ENCODE results near the gene HCN3. TPM values are rescaled to one million over a fixed set of nuclear protein-coding genes. Genes with fewer than 3 reads are reported as not detected.

HCN3 gene
- total RNA-seq, 1 experiment from 2014 or later: 5.4 TPM

DNA sequence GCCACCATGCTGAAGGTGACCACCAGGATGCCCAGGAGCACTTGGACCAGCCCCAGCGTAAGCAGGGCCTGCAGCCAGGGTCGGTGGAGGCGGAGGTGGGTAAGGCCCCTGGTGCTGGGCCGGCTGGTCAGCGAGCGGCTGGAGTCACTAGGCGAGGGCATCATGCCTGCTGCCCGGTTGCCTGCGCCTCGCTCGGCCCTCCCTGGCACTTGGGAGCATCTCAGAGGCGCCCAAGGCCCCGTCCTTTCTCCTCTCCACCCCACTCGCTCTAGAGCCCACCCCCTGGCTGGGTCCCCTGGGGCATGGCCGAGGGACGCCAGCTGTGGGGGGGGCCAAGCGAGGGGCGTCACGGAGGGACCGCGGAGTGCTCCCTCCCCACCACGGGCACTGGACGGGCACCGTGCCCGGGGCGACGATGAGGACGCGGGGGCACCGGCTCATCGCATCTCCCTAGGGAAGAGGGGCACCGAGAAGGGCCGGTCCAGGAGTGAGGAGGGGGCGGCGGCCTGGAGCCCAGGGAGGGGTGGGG lies 22.5 kb upstream of the HCN3 start:
- H3K4ac ChIP-seq (ENCODE audit: low read depth, low read length): no peak overlapping the region
- no peak overlapping the region for H4K91ac ChIP-seq (ENCODE audit: insufficient read length, low read depth, low read length)
- H3K23ac ChIP-seq (ENCODE audit: insufficient read length, low read depth, low read length): no peak overlapping the region
- no peak overlapping the region for H4K8ac ChIP-seq (replicated peaks; ENCODE audit: insufficient read length, low read depth, low read length)
- no peak overlapping the region for H4K5ac ChIP-seq (ENCODE audit: insufficient read length, low read depth, low read length)
- no peak overlapping the region for H2BK12ac ChIP-seq (ENCODE audit: insufficient read length, low read depth, low read length)
- no peak for TF ChIP-seq CTCF (conservative IDR thresholded peaks at IDR 0.05)
- no peak overlapping the region for H2BK120ac ChIP-seq (ENCODE audit: low read depth, low read length, poor library complexity, severe bottlenecking)
- H3K9ac ChIP-seq (ENCODE audit: extremely low read depth, insufficient read length, low read length): no peak overlapping the region
- Mint-ChIP-seq H3K4me3 (peak overlapping the region; percentile 73 to 88), H3K36me3 (ENCODE audit: insufficient read depth in 1 of 3, low read depth in 3 of 3) (peaks cover 8 to 31% (median 26%) of the 10 kb centered on the region in 3 experiments; a peak in 6 of 7 replicates), H3K27me3 (ENCODE audit: low read depth) (no peaks in the 10 kb centered on the region; the same call in 1 of the 2 replicates), H3K27ac (peak overlapping the region in 1 of 3 experiments; percentile 68; a peak in 3 of 7 replicates), H3K4me1 (peaks cover 30 to 32% of the 10 kb centered on the region in 2 experiments), H3K9me3 (no peaks in the 10 kb centered on the region)
- H3K56ac ChIP-seq (ENCODE audit: insufficient read length, low read depth, low read length): no peak overlapping the region
- no peaks in the 10 kb centered on the region for H3K79me2 ChIP-seq (ENCODE audit: insufficient read depth, low read length)
- H3K18ac ChIP-seq (ENCODE audit: insufficient read length, low read depth, low read length): no peak overlapping the region
- H2BK5ac ChIP-seq (ENCODE audit: insufficient read length, low read length): no peak overlapping the region
- H3K27me3 ChIP-seq (ENCODE audit: insufficient read depth, low read length): no peaks in the 10 kb centered on the region
- no peaks in the 10 kb centered on the region for H3K79me1 ChIP-seq (ENCODE audit: insufficient read depth, low read depth, low read length, poor library complexity, severe bottlenecking)
- H4K20me1 ChIP-seq (ENCODE audit: control insufficient read depth, insufficient read depth, insufficient read length): no peaks in the 10 kb centered on the region
- no peak overlapping the region for H3K14ac ChIP-seq (ENCODE audit: insufficient read depth, low read length)
- H3K23me2 ChIP-seq (ENCODE audit: insufficient read length, low read depth, low read length, poor library complexity, severe bottlenecking): peaks cover 14% of the 10 kb centered on the region
- H3K4me1 ChIP-seq (ENCODE audit: insufficient read depth, low read length): peaks cover 4% of the 10 kb centered on the region; the same call in 1 of the 2 replicates
- WGBS (ENCODE audit: extremely low coverage, insufficient read length, low lambda C conversion rate): no CpG with 5 or more reads among the region's 35 CpGs
- no peak overlapping the region for H2BK20ac ChIP-seq (ENCODE audit: low read depth, low read length, poor library complexity, severe bottlenecking)
- no peak overlapping the region for H2AK5ac ChIP-seq (ENCODE audit: insufficient read length, low read length)
- no peak for DNase-seq
- H3K9me3 ChIP-seq (ENCODE audit: control insufficient read depth, low read depth, low read length): no peaks in the 10 kb centered on the region
- H3T11ph ChIP-seq (ENCODE audit: low read length): no peak overlapping the region
- H3K4me2 ChIP-seq (ENCODE audit: insufficient read depth, insufficient read length, low read length): peak overlapping the region; percentile 67
- H2AFZ ChIP-seq (ENCODE audit: low read length): no peak overlapping the region
- no peak overlapping the region for H2BK15ac ChIP-seq (ENCODE audit: low read depth, low read length)
- no peak overlapping the region for H3K27ac ChIP-seq (ENCODE audit: insufficient read length, low read depth, low read length)

All from H9 (cell line).